ENCODE data around the gene CASP5. TPM values are rescaled to one million over a fixed set of nuclear protein-coding genes. Genes with fewer than 3 reads are reported as not detected.

Gene CASP5
- total and polyA plus RNA-seq, 4 donors, result 0.10 to 0.75 (median 0.34) TPM

DNA sequence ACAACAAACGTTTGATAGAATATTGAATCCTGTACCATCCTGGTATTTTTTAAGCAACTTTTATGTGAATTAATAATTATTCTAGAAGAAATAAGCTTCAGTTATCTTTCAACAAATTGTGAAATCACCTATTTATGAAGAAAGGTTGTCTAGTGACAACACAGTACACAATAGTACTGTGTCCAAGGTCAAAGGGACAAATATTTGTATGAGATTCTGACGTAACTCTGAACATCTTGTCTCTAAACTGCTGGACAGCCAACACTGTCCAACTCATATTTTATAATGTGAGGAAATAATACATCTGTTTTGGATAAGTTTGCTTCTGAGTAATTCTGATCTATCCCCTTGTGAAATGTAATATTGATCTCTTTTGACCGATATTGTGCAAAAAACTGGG lies 18.9 kb downstream of the CASP5 start:
- TF ChIP-seq, protein P1, sequence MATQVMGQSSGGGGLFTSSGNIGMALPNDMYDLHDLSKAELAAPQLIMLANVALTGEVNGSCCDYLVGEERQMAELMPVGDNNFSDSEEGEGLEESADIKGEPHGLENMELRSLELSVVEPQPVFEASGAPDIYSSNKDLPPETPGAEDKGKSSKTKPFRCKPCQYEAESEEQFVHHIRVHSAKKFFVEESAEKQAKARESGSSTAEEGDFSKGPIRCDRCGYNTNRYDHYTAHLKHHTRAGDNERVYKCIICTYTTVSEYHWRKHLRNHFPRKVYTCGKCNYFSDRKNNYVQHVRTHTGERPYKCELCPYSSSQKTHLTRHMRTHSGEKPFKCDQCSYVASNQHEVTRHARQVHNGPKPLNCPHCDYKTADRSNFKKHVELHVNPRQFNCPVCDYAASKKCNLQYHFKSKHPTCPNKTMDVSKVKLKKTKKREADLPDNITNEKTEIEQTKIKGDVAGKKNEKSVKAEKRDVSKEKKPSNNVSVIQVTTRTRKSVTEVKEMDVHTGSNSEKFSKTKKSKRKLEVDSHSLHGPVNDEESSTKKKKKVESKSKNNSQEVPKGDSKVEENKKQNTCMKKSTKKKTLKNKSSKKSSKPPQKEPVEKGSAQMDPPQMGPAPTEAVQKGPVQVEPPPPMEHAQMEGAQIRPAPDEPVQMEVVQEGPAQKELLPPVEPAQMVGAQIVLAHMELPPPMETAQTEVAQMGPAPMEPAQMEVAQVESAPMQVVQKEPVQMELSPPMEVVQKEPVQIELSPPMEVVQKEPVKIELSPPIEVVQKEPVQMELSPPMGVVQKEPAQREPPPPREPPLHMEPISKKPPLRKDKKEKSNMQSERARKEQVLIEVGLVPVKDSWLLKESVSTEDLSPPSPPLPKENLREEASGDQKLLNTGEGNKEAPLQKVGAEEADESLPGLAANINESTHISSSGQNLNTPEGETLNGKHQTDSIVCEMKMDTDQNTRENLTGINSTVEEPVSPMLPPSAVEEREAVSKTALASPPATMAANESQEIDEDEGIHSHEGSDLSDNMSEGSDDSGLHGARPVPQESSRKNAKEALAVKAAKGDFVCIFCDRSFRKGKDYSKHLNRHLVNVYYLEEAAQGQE (IDR thresholded peaks at IDR 0.05), result peak; percentile 69
- no peak for TF ChIP-seq SP1 (IDR thresholded peaks at IDR 0.05)
- TF ChIP-seq RXRA (IDR thresholded peaks at IDR 0.05), result no peak
- TF ChIP-seq HNF4A (conservative IDR thresholded peaks at IDR 0.05), result peak; percentile 26 to 28
- H3K9ac ChIP-seq (ENCODE audit: low read depth in 1 of 2, low read length in 2 of 2), result no peak overlapping the region
- 40% methylated on average over 3 of the region's 3 CpGs for WGBS
- no peak overlapping the region for H3K4me3 ChIP-seq (ENCODE audit: low read depth in 1 of 3, low read length in 3 of 3)
- H3K9me3 ChIP-seq (ENCODE audit: control insufficient read depth in 4 of 4, low read length in 3 of 4), result no peaks in the 10 kb centered on the region
- no peaks in the 10 kb centered on the region for H3K27me3 ChIP-seq (ENCODE audit: control insufficient read depth in 4 of 4, insufficient read depth in 4 of 4, low read length in 3 of 4)
- no peaks in the 10 kb centered on the region for H3K36me3 ChIP-seq (ENCODE audit: control insufficient read depth in 4 of 4, insufficient read depth in 3 of 4, low read depth in 1 of 4, low read length in 3 of 4)
- H3K27ac ChIP-seq (ENCODE audit: low read depth in 1 of 2, low read length in 2 of 2), result no peak overlapping the region
- H3K4me1 ChIP-seq (ENCODE audit: control insufficient read depth in 4 of 4, insufficient read depth in 4 of 4, low read length in 3 of 4), result no peaks in the 10 kb centered on the region
- DNase-seq (ENCODE audit: low spot score), result no peak

DNA sequence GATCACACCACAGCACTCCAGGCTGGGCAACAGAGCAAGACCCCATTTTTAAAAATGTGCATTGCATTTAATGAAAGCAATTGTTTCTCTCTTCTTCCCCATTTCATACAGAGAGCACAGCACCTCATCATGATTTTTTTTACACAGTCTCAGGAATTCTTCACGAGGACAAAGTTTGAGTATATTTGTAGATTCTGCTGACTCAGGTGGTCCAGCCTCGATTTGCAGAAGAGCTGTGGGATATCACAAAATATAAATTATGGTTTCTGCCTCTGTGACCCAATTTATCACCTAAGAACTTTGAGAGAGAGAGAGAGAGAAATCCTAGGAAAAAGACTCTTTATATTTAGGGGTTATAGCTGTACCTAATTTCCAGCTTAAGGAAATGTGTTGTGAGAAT lies 19.8 kb downstream of the CASP5 start:
- Histone ChIP-seq H3K27ac (ENCODE audit: low read depth in 1 of 2, low read length in 2 of 2) (no peak overlapping the region), H3K9me3 (ENCODE audit: control insufficient read depth in 4 of 4, low read length in 3 of 4) (no peaks in the 10 kb centered on the region), H3K4me1 (ENCODE audit: control insufficient read depth in 4 of 4, insufficient read depth in 4 of 4, low read length in 3 of 4) (no peaks in the 10 kb centered on the region), H3K36me3 (ENCODE audit: control insufficient read depth in 4 of 4, insufficient read depth in 3 of 4, low read depth in 1 of 4, low read length in 3 of 4) (no peaks in the 10 kb centered on the region), H3K4me3 (ENCODE audit: low read depth in 1 of 3, low read length in 3 of 3) (no peak overlapping the region), H3K9ac (ENCODE audit: low read depth in 1 of 2, low read length in 2 of 2) (no peak overlapping the region), H3K27me3 (ENCODE audit: control insufficient read depth in 4 of 4, insufficient read depth in 4 of 4, low read length in 3 of 4) (no peaks in the 10 kb centered on the region)
- no peak for DNase-seq (ENCODE audit: low spot score)
- 68% methylated on average over 2 of the region's 2 CpGs for WGBS
- TF ChIP-seq, protein P2, sequence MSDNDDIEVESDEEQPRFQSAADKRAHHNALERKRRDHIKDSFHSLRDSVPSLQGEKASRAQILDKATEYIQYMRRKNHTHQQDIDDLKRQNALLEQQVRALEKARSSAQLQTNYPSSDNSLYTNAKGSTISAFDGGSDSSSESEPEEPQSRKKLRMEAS (IDR thresholded peaks at IDR 0.05), result no peak
- TF ChIP-seq TAF1 (conservative IDR thresholded peaks at IDR 0.05) (no peak), FOXA1 (IDR thresholded peaks at IDR 0.05) (no peak)

DNA sequence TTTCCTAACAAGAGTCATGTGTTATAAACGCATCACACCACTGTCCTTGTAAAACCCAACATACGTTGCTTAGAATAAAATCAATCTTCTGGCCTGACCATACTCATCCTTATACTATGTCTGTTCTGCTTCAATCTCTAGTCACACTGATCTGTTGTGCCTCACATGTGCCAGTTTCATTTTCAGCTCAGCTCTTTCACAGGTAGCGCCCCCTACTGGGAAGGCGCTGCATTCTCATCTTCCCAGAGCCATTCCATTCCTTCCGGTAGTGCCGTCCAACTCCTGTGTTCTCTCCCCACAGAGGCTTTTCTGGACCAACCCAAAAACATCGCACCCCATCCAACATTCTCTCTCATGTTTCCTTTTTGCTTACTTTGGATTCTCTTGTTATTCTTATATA lies 22.2 kb downstream of the CASP5 start:
- Histone ChIP-seq H3K9me3 (ENCODE audit: control insufficient read depth in 4 of 4, low read length in 3 of 4) (no peaks in the 10 kb centered on the region), H3K4me3 (ENCODE audit: low read depth in 1 of 3, low read length in 3 of 3) (no peak overlapping the region), H3K4me1 (ENCODE audit: control insufficient read depth in 4 of 4, insufficient read depth in 4 of 4, low read length in 3 of 4) (peaks cover 0 to 1% (median 0%) of the 10 kb centered on the region in 4 donors), H3K27me3 (ENCODE audit: control insufficient read depth in 4 of 4, insufficient read depth in 4 of 4, low read length in 3 of 4) (no peaks in the 10 kb centered on the region), H3K9ac (ENCODE audit: low read depth in 1 of 2, low read length in 2 of 2) (no peak overlapping the region), H3K27ac (ENCODE audit: low read depth in 1 of 2, low read length in 2 of 2) (no peak overlapping the region), H3K36me3 (ENCODE audit: control insufficient read depth in 4 of 4, insufficient read depth in 3 of 4, low read depth in 1 of 4, low read length in 3 of 4) (no peaks in the 10 kb centered on the region)
- WGBS, result 77% methylated on average over 7 of the region's 7 CpGs
- no peak for TF ChIP-seq JUND (IDR thresholded peaks at IDR 0.05)
- TF ChIP-seq FOXA1 (IDR thresholded peaks at IDR 0.05), result no peak
- TF ChIP-seq, protein P3, sequence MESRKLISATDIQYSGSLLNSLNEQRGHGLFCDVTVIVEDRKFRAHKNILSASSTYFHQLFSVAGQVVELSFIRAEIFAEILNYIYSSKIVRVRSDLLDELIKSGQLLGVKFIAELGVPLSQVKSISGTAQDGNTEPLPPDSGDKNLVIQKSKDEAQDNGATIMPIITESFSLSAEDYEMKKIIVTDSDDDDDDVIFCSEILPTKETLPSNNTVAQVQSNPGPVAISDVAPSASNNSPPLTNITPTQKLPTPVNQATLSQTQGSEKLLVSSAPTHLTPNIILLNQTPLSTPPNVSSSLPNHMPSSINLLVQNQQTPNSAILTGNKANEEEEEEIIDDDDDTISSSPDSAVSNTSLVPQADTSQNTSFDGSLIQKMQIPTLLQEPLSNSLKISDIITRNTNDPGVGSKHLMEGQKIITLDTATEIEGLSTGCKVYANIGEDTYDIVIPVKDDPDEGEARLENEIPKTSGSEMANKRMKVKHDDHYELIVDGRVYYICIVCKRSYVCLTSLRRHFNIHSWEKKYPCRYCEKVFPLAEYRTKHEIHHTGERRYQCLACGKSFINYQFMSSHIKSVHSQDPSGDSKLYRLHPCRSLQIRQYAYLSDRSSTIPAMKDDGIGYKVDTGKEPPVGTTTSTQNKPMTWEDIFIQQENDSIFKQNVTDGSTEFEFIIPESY (IDR thresholded peaks at IDR 0.05), result no peak
- TF ChIP-seq GABPA (IDR thresholded peaks at IDR 0.05 in 1 of 2, conservative IDR thresholded peaks at IDR 0.05 in 1 of 2), result no peak
- no peak for TF ChIP-seq HNF4G (IDR thresholded peaks at IDR 0.05)
- TF ChIP-seq NR2F2 (IDR thresholded peaks at IDR 0.05), result no peak
- no peak for TF ChIP-seq TAF1 (conservative IDR thresholded peaks at IDR 0.05)
- TF ChIP-seq, protein P4, sequence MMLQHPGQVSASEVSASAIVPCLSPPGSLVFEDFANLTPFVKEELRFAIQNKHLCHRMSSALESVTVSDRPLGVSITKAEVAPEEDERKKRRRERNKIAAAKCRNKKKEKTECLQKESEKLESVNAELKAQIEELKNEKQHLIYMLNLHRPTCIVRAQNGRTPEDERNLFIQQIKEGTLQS (IDR thresholded peaks at IDR 0.05), result no peak
- peak; percentile 62 to 79 for TF ChIP-seq RAD21 (IDR thresholded peaks at IDR 0.05)
- TF ChIP-seq FOXA2 (IDR thresholded peaks at IDR 0.05), result no peak
- TF ChIP-seq, protein P5, sequence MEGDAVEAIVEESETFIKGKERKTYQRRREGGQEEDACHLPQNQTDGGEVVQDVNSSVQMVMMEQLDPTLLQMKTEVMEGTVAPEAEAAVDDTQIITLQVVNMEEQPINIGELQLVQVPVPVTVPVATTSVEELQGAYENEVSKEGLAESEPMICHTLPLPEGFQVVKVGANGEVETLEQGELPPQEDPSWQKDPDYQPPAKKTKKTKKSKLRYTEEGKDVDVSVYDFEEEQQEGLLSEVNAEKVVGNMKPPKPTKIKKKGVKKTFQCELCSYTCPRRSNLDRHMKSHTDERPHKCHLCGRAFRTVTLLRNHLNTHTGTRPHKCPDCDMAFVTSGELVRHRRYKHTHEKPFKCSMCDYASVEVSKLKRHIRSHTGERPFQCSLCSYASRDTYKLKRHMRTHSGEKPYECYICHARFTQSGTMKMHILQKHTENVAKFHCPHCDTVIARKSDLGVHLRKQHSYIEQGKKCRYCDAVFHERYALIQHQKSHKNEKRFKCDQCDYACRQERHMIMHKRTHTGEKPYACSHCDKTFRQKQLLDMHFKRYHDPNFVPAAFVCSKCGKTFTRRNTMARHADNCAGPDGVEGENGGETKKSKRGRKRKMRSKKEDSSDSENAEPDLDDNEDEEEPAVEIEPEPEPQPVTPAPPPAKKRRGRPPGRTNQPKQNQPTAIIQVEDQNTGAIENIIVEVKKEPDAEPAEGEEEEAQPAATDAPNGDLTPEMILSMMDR (IDR thresholded peaks at IDR 0.05; ENCODE audit: low read depth, low read length, missing input control), result peak; percentile 51
- DNase-seq (ENCODE audit: low spot score), result no peak
